ENCODE results near the gene GADD45B. TPM values are rescaled to one million over a fixed set of nuclear protein-coding genes. Genes with fewer than 3 reads are reported as not detected.
"Not testable (repeated sequence)": the region's sequence is repeated elsewhere in the genome, so short reads cannot be mapped to it uniquely, and the experiment has no call there.

The GADD45B gene
- total RNA-seq, 2 experiments from 2014 or later, result 59.2 to 61.4 TPM

DNA sequence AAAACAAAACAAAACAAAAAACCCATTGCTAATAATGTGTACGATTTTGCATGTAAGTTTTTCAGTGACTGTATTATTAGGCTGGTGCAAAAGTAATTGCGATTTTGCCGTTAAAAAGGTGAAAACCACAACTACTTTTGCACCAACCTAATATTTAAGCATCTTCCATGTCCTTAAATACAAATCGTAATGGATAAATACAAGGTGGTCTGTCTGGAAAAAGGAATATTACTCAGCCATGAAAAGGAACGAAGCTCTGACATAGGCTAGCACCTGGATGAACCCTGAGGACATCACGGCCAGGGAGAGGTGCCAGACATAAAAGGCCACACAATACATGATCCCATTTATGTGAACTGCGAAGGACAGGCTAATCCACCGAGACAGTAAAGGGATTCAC is 33.2 kb downstream of the GADD45B start:
- CTCF ChIA-PET, result interaction anchor here (1.3 kb wide), 1 partner anchor 33 kb away, joined by 3 read pairs; the partner anchor contains the start of gene GADD45B

DNA sequence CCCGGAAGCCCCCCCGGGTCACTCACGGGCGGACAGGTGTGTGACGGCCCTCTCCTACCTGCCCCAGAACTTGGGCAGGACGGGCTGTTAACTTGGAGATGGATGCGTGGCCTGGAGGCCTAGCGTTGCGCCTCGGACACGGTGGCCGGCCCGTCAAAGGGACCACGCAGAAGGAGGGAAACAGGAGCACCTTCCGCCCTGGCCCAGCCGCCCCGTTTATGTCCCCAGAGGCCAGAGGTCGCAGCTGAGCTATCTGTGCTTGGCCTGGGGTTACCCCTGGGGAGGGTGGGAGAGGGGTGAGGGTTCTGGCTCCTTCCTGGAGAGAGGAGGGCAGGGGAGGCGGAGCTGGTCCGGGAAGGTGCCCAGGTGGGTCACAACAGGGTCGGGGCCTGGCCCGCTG is 35.6 kb downstream of the GADD45B start:
- Mint-ChIP-seq H3K9me3 (ENCODE audit: insufficient read depth) (no peaks in the 10 kb centered on the region), H3K36me3 (ENCODE audit: low read depth) (no peaks in the 10 kb centered on the region), H3K27ac (no peak overlapping the region), H3K27me3 (ENCODE audit: low read depth) (no peaks in the 10 kb centered on the region), H3K4me3 (no peak overlapping the region), H3K4me1 (ENCODE audit: low read depth) (peaks cover 12% of the 10 kb centered on the region)
- DNase-seq, result no peak
- no peak for ATAC-seq
- CTCF ChIA-PET, result no interaction called here
- POLR2A ChIA-PET, result interaction anchor here (0.7 kb wide), 1 partner anchor 33 kb away, joined by 4 read pairs; no protein-coding TSS in a partner anchor

More for the DNA sequence above, 33.2 kb downstream of the GADD45B start:
- H3K27ac Mint-ChIP-seq, result no peak overlapping the region
- H3K4me1 Mint-ChIP-seq (ENCODE audit: low read depth), result peaks cover 13% of the 10 kb centered on the region
- DNase-seq, result no peak
- no peaks in the 10 kb centered on the region for H3K36me3 Mint-ChIP-seq (ENCODE audit: low read depth)
- POLR2A ChIA-PET, result interaction anchor here (2.1 kb wide), 1 partner anchor 33 kb away, joined by 6 read pairs; the partner anchor contains the start of gene GADD45B
- H3K27me3 Mint-ChIP-seq (ENCODE audit: low read depth), result no peaks in the 10 kb centered on the region
- no peaks in the 10 kb centered on the region for H3K9me3 Mint-ChIP-seq (ENCODE audit: insufficient read depth)
- H3K4me3 Mint-ChIP-seq, result no peak overlapping the region
- ATAC-seq, result no peak

DNA sequence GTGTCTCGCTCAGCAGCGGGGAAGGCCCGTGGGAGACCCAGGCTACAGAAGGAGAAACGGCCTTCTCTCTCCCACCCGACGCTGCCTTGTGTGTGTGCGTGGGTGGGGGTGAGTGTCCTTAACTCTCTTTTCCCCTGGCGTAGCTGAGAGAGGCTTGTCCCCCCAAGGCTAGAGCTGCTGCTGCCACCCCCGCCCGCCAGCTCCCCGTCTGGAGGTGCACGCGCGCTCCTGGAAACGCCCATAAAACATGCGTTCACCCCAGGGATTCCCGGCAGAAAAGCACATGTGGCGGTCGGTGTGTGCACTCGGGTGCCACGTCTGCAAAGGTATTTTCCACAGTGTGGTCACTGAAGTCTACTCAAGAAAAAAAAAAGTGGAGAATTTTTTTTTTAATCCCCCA is 36.1 kb downstream of the GADD45B start:
- Mint-ChIP-seq H3K9me3 (ENCODE audit: insufficient read depth) (no peaks in the 10 kb centered on the region), H3K4me3 (no peak overlapping the region), H3K27me3 (ENCODE audit: low read depth) (no peaks in the 10 kb centered on the region), H3K4me1 (ENCODE audit: low read depth) (peaks cover 11% of the 10 kb centered on the region), H3K36me3 (ENCODE audit: low read depth) (no peaks in the 10 kb centered on the region), H3K27ac (no peak overlapping the region)
- POLR2A ChIA-PET, result interaction anchor here (0.7 kb wide), 1 partner anchor 33 kb away, joined by 4 read pairs; no protein-coding TSS in a partner anchor
- no peak for DNase-seq
- ATAC-seq, result no peak
- CTCF ChIA-PET, result no interaction called here

DNA sequence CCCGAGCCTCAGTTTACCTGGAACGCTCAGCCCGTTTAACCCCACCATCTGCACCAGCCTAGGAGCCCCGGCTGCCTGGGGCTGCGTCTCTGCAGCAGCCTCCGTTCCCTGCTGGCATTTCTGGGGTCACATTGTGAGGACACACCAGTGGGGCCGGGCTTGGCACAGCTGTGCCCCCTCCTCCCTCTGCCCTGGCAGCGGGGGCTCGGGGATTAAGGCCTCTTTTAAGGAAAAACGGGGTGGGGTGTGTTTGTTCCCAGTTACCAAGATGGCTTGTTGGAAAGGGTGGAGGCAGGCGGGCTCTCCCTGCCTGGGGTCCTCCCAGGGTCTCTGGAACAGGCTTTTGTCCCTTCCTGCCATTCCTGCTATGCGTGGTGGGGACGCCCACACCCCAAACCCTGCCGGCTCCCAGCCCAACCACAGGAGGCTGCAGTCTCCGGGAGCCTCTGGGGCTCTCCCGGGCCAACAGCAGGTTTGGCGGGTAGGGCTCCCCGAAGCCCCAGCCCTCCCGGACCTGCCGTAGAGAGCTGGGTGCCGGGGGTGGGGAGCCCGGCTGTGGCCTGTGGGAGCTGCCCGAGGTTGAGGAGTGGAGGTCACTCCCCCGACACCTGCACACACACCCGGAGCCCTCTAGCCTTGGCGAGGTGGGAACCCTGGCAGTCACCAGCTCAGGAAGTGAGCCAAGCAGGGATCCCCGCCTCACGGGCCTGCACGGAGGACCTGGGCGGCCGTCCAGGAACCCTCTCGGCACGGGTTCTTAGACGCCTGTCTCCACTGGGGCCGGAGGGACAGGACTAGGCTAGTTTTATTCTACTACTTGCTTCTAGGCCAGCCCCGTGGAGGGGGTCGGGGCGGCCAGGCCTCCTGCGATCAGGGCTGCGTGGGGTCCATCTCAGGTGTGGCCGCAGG is 36.9 kb downstream of the GADD45B start:
- DNase-seq (no peak), ATAC-seq (no peak)
- H3K27ac Mint-ChIP-seq, result no peak overlapping the region
- no peaks in the 10 kb centered on the region for H3K9me3 Mint-ChIP-seq (ENCODE audit: insufficient read depth)
- no peaks in the 10 kb centered on the region for H3K36me3 Mint-ChIP-seq (ENCODE audit: low read depth)
- peaks cover 4% of the 10 kb centered on the region for H3K4me1 Mint-ChIP-seq (ENCODE audit: low read depth)
- CTCF ChIA-PET, result no interaction called here
- no peak overlapping the region for H3K4me3 Mint-ChIP-seq
- POLR2A ChIA-PET, result no interaction called here
- no peaks in the 10 kb centered on the region for H3K27me3 Mint-ChIP-seq (ENCODE audit: low read depth)

DNA sequence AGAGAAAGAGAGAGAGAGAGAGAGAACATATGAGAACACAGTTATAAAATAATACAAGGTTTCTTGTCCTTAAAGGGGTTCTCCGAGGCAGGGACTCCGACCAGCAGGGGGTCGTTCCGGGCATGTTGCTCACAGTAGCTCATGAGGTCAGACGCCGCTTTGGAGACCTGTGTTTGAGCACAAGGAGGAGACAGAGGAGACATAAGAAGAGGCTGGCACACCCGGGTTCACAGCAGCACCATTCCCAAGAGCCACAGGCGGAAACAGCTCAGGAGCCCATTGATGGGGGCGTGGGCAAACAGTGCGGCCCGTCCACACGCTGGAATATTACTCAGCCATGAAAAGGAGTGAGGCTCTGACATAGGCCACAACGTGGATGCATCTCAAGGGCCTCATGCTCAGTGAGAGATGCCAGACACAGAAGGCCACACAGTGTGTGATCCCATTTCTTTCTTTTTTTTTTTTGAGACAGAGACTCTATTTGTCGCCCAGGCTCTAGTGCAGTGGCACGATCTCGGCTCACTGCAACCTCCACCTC is 39.1 kb downstream of the GADD45B start:
- H3K9me3 Mint-ChIP-seq (ENCODE audit: insufficient read depth), result no peaks in the 10 kb centered on the region
- H3K4me1 Mint-ChIP-seq (ENCODE audit: low read depth), result peaks cover 9% of the 10 kb centered on the region
- ChIA-PET CTCF (no interaction called here), POLR2A (no interaction called here)
- H3K4me3 Mint-ChIP-seq, result no peak overlapping the region
- DNase-seq (no peak), ATAC-seq (no peak)
- H3K36me3 Mint-ChIP-seq (ENCODE audit: low read depth), result no peaks in the 10 kb centered on the region
- H3K27ac Mint-ChIP-seq, result no peak overlapping the region
- H3K27me3 Mint-ChIP-seq (ENCODE audit: low read depth), result no peaks in the 10 kb centered on the region

DNA sequence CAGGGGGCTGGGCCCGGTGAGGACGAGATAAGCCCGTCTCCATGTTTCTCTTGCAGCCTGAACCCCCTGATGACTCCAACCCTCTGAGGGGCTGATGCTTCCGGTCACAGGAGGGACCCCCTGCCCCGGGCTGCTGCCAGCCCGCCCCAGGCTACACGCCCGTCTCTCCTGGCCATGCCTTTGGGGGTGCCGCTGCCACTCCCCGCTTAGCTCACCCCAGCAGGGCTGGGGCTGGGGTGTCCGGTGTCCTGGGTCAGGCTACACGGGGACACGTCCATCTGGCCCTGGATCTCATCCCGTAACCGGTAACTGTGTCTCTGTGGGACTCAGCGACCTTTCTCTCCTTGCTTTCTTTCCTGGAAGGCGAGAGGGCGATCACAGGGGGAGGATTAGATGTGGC is 40.8 kb downstream of the GADD45B start:
- Mint-ChIP-seq H3K4me1 (ENCODE audit: low read depth) (peaks cover 9% of the 10 kb centered on the region), H3K4me3 (no peak overlapping the region), H3K9me3 (ENCODE audit: insufficient read depth) (no peaks in the 10 kb centered on the region), H3K27me3 (ENCODE audit: low read depth) (no peaks in the 10 kb centered on the region), H3K36me3 (ENCODE audit: low read depth) (no peaks in the 10 kb centered on the region), H3K27ac (no peak overlapping the region)
- DNase-seq (no peak), ATAC-seq (no peak)
- ChIA-PET CTCF (interaction anchor here (1.7 kb wide), 1 partner anchor 13 kb away, joined by 4 read pairs; no protein-coding TSS in a partner anchor), POLR2A (no interaction called here)

DNA sequence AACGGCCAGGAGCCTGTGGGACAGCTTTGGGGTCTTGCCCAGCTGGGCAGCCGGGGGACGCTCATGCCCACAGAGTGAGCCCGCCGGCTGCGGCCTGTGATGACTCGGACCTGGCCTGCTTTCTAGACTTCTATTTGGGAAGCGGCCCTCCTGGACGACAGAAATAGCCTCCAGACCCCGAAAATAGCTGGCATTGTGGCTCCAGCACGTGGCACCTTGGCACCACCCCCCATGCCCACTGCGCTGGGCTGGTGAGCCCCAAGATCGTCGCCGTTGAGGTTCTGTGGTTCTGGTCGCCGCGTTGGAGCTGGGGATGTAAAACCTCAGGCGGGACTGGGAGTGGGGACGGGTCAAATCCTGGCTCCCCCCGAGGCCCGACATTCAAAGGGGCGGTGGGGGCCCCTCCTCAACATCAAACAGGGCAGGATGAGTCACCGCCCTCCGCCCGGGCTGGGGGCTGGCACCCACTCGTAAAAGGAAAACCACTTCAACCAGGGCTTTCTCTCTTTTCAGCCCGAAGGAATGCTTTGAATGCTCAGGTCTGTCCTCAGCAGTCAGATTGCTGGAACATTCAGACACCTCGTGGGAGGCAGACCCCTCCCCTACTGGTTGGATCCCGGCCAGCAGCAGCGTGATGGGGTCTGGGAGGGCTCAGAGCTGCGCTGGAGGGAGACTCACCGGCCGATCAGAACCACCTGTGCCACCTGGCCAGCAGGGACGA is 42.1 kb downstream of the GADD45B start:
- Mint-ChIP-seq H3K4me1 (ENCODE audit: low read depth) (peaks cover 9% of the 10 kb centered on the region), H3K9me3 (ENCODE audit: insufficient read depth) (no peaks in the 10 kb centered on the region), H3K36me3 (ENCODE audit: low read depth) (no peaks in the 10 kb centered on the region), H3K4me3 (no peak overlapping the region), H3K27me3 (ENCODE audit: low read depth) (no peaks in the 10 kb centered on the region), H3K27ac (no peak overlapping the region)
- ATAC-seq (no peak), DNase-seq (no peak)
- ChIA-PET CTCF (interaction anchor here (1.3 to 1.7 kb wide), 2 partner anchors 11 to 42 kb away, joined by 3 to 4 read pairs; partner anchors contain the start of gene GADD45B), POLR2A (no interaction called here)

DNA sequence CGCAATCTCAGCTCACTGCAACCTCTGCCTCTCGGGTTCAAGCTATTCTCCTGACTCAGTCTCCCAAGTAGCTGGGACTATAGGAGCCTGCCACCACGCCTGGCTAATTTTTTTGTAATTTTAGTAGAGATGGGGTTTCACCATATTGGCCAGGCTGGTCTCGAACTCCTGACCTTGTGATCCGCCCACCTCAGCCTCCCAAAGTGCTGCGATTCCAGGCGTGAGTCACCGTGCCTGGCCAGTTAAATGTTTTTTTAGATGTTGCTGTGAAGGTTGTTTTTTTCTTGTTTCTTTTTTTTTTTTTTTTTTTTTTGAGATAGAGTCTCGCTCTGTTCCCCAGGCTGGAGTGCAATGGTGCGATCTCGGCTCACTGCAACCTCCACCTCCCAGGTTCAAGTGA is 42.9 kb downstream of the GADD45B start:
- DNase-seq; H3K27ac Mint-ChIP-seq; H3K36me3 Mint-ChIP-seq (ENCODE audit: low read depth); POLR2A ChIA-PET; H3K4me3 Mint-ChIP-seq; H3K27me3 Mint-ChIP-seq (ENCODE audit: low read depth); H3K9me3 Mint-ChIP-seq (ENCODE audit: insufficient read depth); ATAC-seq; H3K4me1 Mint-ChIP-seq (ENCODE audit: low read depth): not testable (repeated sequence)
- CTCF ChIA-PET, result interaction anchor here (1.3 kb wide), 1 partner anchor 43 kb away, joined by 3 read pairs; the partner anchor contains the start of gene GADD45B

DNA sequence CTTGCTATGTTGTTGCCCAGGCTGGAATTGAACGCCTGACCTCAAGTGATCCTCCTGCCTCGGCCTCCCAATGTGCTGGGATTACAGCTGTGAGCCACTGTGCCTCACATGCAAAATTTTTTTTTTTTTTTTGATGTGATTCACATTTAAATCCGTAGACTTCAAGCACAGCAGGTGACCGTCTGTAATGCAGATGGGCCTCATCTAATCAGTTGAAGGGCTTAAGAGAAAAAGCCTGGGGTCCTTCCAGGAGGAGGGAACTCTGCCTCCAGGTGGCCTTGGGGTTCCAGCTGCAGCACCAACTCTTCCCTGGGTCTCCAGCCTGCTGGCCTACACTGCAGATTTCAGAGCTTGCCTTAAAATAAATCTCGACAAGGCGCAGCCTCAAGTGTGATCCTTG is 43.6 kb downstream of the GADD45B start:
- Mint-ChIP-seq H3K4me3 (no peak overlapping the region), H3K27ac (no peak overlapping the region), H3K36me3 (ENCODE audit: low read depth) (no peaks in the 10 kb centered on the region), H3K27me3 (ENCODE audit: low read depth) (no peaks in the 10 kb centered on the region), H3K4me1 (ENCODE audit: low read depth) (peaks cover 9% of the 10 kb centered on the region), H3K9me3 (ENCODE audit: insufficient read depth) (no peaks in the 10 kb centered on the region)
- ATAC-seq (no peak), DNase-seq (no peak)
- ChIA-PET CTCF (interaction anchor here (1.0 kb wide), 1 partner anchor 92 kb away, joined by 5 read pairs; no protein-coding TSS in a partner anchor), POLR2A (no interaction called here)

DNA sequence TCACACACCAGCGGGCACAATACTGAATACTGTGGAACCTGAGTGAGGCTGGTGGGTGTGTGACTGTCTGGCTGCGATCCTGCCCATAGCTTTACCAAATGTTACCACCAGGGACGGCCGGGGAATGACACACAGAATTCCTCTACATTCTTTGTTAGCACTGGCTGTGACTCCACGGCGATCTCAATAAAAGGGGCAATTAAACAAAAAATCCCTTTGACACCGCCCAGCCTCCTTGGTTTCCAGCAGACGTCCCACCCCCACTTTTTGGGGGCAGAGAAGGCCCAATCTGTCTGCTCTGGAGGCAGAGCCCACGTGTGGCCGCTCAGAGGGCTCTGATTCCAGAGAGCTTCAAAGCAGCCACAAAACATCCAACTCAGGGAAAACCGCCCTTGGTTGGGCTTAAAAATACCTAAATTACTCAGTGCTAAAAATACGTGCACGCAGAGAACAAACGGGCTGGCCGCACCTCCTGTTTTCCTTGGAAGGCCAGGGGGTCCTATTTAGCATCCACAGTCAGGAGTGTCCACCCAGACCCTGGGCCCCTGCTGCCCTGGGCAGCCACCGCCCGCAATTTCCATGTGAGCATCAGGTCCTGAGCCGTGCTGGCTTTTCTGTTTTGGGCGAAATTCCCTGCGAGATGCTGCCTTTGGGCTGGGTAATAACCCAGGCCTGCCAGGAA is 47.8 kb downstream of the GADD45B start:
- H3K4me3 Mint-ChIP-seq, result no peak overlapping the region
- ChIA-PET POLR2A (no interaction called here), CTCF (no interaction called here)
- no peaks in the 10 kb centered on the region for H3K36me3 Mint-ChIP-seq (ENCODE audit: low read depth)
- H3K27me3 Mint-ChIP-seq (ENCODE audit: low read depth), result no peaks in the 10 kb centered on the region
- ATAC-seq (no peak), DNase-seq (no peak)
- H3K27ac Mint-ChIP-seq, result no peak overlapping the region
- H3K9me3 Mint-ChIP-seq (ENCODE audit: insufficient read depth), result no peaks in the 10 kb centered on the region
- H3K4me1 Mint-ChIP-seq (ENCODE audit: low read depth), result no peaks in the 10 kb centered on the region

DNA sequence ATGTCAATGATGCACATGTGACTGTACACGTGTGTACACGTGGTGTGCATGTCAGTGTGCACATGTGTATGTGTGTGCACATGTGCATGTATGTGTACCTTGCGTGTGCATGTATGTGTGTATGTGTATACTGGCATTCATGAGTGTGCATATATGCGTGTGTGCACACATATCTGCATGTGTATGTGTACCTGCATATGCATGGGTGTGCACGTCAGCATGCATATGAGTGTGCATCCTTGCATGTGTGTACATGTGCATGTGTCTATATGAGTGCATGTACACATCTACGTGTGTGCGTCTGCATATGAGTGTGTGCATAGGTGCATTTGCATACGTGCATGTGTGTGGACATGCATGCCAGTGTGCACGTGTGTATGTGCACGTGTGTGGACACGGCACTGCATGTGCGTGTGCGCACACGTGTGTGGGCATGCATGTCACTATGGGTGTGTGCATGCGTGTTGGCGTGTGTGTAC is 48.5 kb downstream of the GADD45B start:
- ATAC-seq (no peak), DNase-seq (no peak)
- Mint-ChIP-seq H3K27me3 (ENCODE audit: low read depth) (no peaks in the 10 kb centered on the region), H3K4me1 (ENCODE audit: low read depth) (no peaks in the 10 kb centered on the region), H3K27ac (no peak overlapping the region), H3K9me3 (ENCODE audit: insufficient read depth) (no peaks in the 10 kb centered on the region), H3K36me3 (ENCODE audit: low read depth) (no peaks in the 10 kb centered on the region), H3K4me3 (no peak overlapping the region)
- CTCF ChIA-PET, result no interaction called here
- POLR2A ChIA-PET, result no interaction called here

Data from activated CD8-positive, alpha-beta T cell treated with anti-CD3 and anti-CD28 coated beads, Interleukin-2, amount 10 ng/mL, durations not matched to agents 7 days and 5 days (primary cell).